Inflammatory macrophage treated with lipopolysaccharide for 1 hour (primary cell): ENCODE results near the gene IFNL4.
"Not testable (repeated sequence)": the region's sequence is repeated elsewhere in the genome, so short reads cannot be mapped to it uniquely, and the experiment has no call there.

ENCODE experiments used
- DNase-seq, 2 donors: peaks; one replicate each; pipeline ENCODE4 v3.0.0-alpha.2; 2020 to 2022

The IFNL4 gene

DNA sequence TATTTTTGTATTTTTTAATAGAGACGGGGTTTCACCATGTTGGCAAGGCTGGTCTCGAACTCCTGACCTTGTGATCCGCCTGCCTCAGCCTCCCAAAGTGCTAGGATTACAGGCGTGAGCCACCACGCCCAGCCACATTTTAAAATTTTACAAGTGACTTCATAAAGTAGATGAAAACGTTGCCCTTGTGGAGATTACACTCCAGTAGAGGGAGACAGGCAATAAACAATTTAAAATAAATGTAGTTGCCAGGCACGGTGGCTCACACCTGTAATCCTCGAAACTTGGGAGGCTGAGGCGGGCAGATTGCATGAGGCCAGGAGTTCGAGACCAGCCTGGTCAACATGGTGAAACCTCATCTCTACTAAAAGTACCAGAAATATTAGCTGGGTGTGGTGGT, 29.5 kb downstream of the IFNL4 start:
- DNase-seq, result not testable (repeated sequence)

DNA sequence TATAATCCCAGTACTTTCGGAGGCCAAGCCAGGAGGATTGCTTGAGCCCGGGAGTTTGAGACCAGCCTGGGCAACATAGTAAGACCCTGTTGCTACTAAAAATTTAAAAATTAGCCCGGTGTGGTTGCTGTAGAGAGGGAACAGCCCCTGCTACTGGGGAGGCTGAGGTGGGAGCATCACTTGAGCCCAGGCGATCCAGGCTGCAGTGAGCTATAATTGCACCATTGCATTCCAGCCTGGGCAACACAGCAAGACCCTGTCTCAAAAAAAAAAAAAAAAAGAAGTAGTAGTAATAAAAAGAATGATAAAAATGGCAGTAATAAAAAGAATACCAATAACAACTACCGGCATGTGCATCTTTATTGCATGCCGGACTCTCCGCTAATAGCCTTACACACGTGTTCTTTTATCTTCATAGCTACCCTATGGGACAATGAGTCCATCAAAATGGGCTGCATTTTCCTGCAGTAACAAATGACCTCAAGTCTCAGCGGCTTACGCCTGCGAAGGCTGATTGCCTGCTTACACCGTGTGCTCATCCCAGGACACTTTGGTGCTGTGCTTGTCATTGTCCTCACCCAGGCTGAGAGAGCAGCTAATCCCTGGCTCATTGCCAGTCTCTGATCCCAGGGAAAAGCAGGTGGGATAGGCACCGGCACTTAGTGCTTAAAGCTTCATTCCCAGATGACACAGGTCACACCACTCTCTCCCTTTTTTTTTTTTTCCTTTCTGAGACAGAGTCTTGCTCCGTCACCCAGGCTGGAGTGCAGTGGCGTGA, 30.2 kb downstream of the IFNL4 start:
- no peak for DNase-seq

DNA sequence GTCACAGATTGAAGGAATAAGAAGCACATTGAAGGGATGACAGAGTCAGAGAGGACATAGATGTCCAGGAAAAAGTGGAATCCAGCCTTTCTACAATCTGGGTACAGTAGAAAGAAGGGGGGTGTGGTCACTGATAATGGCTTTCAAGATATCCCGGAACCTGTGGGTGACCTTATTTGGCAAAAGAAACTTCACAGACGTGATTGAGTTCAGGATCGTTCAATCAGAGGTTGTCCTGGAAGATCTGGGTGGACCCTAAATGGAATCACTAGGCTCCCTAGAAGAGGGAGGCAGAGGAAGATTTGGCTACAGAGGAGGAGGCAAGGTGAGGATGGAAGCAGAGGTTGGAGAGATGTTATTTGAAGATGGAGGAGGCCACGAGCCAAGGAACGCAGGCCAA, 31.6 kb downstream of the IFNL4 start:
- no peak for DNase-seq

DNA sequence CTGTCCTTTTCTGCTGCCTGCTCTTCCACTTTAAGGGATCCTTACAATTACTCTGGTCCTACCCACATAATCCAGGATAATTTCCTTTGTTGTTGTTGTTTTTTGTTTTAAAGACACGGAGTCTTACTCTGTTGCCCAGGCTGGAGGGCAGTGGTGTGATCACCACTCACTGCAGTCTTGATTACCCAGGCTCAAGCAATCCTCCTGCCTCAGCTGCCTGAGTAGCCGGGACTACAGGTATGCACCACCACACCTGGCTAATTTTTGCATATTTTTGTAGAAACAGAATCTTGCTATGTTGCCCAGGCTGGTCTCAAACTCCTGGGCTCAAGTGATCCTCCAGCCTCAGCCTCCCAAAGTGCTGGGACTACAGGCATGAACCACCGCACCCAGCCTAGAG, 33.3 kb downstream of the IFNL4 start:
- not testable (repeated sequence) for DNase-seq

DNA sequence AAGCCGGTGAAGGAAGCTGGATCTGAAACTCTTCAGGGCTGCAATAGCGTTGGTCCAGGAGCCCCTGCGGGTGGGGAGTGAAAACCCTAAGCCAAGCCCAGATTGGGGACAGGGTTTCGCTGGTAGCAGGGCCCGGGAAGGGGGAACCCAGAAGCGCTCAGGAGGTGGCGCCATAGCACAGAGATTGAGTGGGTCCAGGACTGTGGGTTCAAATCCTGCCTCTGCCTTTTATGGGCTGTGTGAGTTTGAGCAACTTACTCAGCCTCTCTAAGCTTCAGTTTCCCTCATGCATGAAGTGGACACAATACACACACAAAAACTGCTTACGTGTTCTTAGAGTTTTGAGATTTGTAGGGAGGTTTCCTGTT, 36.3 kb downstream of the IFNL4 start:
- DNase-seq, result peak; percentile 10 to 61

DNA sequence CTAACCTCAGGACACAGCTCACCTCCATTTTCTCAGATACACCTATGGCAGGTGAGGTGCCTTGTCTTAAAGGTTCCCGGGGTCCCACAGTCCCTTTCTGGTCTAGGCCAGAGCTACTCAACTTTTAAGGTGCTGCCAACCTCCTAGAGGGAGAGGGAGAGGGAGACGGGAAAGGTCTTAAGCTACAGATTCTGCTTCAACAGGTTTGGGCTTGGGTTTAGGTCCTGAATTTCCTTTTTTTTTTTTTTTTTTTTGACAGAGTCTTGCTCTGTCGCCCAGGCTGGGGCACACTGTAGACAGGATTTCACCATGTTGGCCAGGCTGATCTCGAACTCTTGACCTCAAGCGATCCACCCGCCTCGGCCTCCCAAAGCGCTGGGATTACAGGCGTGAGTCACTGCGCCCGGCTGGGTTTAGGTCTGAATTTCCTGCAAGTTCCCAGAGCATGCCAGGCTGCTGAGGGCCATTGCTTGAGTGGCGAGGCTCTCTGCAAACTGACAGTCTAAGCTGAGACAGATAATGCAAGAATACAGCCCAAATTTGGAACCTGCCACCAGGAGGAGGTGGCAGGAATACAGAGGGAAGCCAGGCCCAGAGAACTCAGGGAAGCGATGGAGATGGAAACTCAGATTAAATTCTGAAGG, 36.8 kb downstream of the IFNL4 start:
- no peak for DNase-seq

DNA sequence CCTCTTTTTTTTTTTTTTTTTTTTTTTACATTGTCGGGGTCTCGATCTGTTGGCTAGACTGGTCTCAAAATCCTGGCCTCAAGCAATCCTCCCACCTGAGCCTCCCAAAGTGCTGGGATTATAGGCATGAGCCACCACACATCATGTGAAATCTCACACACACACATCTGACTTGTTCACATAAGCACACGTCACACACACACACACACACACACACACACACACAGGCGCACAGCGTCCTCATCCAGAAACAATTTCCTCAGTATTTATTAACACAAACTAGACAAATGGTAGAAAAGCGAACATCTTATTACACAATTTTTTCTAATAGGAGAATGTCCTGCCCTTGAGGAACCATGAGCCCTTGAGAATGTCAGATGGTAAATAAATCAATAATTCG, 39.5 kb downstream of the IFNL4 start:
- no peak for DNase-seq

DNA sequence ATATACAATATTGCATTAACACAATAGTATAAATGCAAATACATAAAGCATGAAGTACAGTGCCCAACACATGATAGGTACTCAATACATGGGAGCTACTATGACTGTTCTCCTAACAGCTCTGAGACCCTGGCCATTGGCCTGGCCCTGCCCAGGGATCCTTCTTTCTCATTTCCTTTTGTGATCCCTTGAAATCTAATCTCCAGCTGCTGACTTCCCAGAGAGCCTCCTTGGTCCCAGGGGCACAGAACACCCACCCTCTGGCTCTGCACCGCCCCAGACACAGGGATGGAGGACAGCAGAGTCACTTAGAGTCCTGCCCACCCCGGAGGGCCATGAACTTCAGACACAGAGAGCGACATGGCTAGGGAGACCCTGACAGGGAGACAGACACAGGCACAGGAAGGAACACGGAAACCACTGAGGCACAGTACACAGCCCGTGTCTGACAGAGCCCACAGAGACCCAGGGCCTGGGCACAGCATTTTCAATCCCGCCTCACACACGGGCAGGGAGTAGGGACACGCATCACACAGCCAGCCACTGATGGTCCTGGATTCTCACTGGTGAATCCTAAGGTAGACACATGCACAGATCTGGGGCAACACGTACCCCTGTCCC, 40.4 kb downstream of the IFNL4 start:
- no peak for DNase-seq

DNA sequence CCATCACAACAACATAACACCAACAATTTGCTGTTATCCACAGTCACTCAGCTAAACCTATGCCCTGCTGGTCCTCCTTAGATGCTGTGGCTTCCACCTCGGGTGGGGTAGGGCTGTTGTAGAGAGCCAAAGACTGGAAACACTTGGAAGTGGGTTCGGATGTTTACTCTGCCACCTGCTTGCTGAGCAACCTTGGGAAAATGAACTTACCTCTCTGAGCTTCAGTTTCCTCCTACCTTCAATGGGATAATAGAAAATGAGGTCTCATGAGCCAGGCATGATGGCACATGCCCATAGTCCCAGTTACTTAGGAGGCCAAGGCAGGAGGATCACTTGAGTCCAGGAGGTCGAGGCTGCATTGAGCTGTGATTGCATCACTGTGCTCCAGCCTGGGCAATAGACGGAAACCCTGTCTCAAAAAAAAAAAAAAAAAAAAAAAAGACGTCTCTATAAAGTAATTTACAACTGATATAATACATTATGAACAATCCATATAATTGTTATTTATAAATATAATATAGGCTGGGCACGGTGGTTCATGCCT, 41.3 kb downstream of the IFNL4 start:
- DNase-seq, result no peak

DNA sequence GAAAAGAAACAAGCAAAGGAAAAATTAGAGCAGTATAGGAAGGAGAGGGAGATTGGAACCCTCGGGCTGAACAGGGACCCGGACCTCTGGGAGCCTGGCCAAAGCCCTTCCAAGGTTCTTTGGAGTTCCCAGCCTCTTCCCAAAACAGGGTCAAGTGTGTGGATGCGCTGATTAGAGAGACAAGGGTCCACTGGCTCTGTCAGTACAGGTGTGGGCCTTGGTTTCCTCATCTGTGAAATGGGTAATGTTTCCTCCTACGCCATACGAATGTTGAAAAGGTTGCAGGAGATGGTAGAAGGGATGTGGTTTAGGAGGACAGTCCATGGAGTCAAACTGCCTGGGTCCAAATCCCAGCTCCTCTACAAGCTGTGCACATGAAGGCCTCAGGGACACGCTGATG, 42.5 kb downstream of the IFNL4 start:
- no peak for DNase-seq

DNA sequence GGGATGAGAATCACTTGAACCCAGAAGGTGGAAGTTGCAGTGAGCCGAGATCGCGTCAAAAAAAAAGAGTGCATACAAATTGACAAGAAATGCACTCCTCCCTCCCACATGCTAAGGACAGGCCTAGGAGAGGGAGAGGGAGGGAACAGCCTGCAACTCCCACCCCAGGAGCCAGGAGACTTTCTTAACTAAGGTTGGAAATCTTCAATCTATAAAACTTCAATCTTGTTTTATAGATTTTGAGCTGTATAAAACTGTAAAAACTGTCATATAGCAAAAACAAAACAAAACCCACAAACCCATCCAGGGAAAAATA, 43.2 kb downstream of the IFNL4 start:
- DNase-seq, result no peak

DNA sequence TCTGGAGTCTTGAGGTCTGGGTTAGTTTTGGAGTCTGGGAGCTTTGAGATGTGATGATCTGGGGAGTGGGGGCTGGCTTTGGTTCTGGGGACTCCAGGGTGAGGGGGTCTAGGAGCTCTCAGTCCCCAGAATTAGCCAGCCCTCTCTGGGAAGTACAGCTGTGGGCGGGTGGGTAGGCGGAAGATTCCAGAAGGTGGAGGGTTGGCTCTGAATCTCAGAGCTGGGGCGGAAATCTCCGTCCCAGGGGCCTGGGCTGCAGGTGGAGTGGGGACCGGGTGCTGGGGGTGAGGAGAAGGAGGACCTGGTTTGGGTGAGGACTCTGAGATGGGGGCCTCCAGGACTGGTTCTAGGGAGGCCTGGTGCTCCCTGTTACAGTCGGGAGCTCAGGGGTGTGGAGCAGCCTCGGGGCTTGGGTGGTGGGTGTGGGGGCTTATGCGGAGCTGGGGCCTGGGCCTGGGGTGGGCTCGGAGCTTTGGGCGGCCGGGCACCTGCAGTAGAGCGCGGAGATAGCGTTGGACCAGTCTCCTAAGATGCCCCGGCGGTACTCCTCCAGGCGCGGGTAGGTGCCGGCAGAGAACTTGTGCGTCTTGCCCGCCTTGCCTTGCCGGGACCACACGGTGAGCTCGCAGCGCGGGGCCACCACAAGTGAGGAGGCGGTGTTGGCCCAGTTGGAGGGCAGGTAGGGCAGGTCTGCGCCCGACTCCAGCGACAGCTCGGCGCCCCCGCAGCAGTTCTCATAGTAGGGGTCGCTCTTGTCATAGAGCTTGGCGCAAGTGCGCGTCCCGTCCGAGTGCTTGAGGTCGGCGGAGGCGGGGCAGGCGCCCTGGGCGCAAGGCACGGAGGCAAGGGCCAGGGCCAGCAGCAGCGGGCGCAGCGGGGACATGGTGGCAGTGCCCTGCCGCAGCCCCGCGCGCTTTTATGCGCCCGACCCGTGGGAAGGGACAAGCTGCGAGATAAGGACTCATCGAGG, 45.0 kb downstream of the IFNL4 start, which contains the start of gene SYCN:
TSS of gene SYCN (minus strand) at position 892 of the 970 bp plus-strand sequence. CDS start at position 883, 9 bp downstream.
- no peak for DNase-seq

DNA sequence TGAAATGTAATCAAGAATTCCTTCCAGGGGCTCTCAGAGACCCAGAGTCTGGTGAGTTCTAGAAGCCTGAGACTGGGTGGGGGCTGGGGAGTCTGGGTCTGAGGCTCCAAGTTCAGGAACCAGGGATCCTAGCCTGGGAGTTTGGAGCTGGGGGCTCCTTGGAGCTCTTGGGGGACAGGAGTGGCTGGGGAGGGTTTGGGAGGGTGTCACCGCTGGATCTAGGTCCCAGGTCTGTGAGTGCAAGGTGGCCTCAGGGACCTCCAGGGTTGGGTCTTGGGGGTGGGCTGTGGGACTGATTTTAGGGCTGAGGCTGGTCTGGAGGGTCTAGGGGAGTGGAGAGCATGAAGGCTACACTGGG, 45.7 kb downstream of the IFNL4 start:
- no peak for DNase-seq

DNA sequence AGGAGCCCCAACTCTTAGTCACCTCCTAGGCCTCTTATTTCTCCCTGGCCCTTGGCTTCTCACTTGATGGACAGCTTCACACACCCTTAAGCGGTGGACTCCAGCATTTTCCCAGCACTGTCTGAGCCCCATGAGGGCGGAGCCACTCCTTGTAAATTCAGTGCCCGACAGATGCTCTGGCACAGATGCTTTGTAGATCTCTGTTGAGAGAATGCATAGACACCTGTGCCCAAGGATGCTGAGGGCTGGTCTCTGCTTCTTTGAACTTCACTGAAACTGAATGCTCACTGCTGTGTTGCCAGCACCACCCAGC, 47.9 kb downstream of the IFNL4 start:
- DNase-seq, result no peak

DNA sequence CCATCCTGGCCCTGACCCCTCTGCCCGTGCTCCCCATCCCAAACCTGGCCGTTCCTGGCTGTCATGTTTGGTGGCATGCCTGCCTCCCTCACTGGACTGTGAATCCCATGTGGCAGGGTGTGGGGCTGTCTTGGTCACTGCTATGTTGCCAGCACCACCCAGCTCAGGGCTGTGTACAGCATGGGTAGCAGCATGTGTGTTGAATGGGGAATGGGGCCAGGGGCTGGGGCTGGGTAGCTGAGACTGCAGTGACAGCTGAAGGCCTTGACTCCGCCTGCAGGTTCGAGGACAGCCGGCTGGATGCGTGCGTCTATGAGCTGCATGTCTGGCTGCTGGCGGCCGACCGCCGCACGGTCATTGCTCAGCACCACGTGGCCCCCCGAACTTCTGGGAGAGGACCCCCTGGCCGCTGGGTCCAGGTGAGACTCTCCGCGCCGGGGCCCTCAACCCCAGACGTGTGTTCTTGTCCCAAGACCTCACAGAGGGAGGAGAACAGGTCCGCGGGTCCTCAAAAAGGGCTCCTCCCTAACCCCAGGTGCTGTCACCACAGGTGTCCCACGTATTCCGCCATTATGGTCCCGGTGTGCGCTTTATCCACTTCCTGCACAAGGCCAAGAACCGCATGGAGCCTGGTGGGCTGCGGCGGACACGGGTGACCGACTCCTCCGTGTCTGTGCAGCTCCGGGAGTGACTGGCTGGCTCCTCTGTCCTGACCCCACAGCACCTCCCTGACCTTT, 48.4 kb downstream of the IFNL4 start:
- DNase-seq, result no peak

DNA sequence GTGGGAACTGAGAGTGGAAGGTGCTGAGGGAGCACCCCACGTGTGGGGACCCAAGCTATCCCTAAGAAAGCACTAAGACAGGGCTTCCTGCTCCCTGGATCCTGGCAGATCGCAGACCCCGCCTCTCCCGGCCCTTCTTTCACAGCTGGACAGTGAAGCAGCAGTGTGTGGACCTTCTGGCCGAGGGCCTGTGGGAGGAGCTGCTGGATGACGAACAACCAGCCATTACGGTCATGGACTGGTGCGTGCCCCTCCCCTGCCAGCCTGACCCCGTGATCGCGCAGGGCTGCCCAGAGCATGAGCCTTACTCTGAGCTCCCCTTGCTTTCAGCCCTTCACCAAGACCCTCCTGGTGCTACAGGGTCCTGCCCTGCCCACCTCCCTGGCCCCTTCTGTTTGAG, 49.6 kb downstream of the IFNL4 start:
- no peak for DNase-seq

DNA sequence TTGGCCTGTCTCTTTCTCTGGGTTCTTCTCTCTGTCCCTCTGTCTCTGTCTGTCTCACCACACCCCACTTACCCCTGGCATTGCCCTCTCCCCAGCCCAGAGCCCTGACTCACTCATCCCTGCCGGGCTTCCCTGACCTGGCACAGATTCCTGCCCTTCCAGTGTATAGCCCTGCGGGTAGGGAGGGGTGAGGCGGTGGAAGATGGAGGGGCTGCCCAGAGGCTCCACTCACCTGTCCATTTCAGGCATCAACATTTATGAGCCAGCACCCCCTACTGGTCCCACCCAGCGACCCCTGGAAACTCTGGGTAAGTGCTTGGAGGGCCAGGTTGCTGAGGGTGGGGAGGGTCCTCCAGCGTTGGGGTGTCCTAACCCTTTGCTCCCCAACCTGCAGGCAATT, 50.8 kb downstream of the IFNL4 start:
- no peak for DNase-seq

DNA sequence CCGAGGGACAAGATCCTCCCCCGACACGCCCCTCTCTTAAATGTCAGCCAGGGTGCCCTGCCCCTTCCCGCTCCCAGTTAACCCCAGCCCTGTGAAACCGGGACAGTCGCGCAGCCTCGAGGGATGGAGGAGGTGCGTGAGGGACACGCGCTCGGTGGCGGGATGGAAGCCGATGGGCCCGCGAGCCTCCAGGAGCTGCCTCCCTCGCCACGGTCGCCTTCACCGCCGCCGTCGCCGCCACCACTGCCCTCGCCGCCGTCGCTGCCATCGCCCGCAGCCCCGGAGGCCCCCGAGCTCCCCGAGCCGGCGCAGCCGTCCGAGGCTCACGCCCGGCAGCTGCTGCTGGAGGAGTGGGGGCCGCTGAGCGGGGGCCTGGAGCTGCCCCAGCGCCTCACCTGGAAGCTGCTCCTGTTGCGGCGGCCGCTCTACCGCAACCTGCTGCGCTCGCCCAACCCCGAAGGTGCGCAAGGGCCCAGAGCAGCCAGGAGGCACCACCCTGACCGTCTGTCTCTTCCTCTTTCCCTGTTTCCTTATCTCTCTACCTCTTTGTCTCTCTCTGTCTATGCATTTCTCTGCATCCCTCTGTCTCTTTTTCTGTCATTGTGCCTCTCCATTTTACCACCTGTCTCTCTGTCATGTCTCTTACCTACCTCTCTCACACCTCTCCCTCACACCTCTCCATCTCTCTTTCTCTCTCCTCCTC, 51.6 kb downstream of the IFNL4 start, which contains the start of gene NCCRP1:
TSS of gene NCCRP1 (plus strand) at position 105 of the 703 bp plus-strand sequence. CDS start at position 124, 19 bp downstream.
- no peak for DNase-seq

DNA sequence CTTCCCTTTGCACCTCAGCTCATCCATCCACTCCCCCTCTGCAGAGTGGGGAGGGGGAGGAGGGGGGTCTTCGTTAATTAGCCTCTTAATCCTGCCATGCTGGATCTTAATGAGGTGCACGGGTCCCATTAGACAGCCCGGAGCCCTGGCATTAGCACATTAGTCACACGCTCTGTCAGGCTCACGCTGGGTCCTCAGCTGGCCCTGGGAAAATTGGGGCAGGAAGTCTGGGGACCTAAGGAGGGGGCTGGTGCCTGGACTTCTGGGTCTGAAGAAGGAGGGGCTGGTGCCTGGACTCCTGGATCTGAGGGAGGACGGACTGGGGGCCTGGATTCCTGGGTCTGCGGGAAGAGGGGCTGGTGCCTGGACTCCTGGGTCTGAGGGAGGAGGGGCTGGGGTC, 52.3 kb downstream of the IFNL4 start:
- no peak for DNase-seq
